Activated CD4-positive, CD25-positive, alpha-beta regulatory T cell (primary cell): ENCODE measurements around the gene AMDHD1.
"Not testable (repeated sequence)": the region's sequence is repeated elsewhere in the genome, so short reads cannot be mapped to it uniquely, and the experiment has no call there.

Experiments
- DNase-seq, 4 experiments: peaks; one replicate each; lab custom pipeline; 2025; lab: John Stamatoyannopoulos, UW

Gene AMDHD1

DNA sequence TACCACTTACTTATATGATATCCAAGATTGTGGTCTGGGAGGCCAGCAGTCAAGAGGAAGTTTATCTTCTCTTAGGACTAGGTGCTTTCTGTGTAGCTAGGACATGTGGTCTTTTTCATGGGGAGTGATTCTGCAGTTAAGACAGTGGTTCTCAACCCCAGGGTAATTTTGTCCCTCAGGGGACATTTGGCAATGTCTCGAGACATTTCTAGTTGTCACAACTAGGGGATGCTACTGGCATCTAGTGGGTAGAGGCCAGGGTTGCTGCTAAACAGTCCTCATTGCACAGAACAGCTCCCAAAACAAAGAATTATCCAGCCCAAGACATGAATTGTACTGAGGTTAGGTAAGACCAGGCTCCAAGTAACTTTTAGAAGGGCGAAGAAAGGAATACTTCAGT, 20.0 kb downstream of the AMDHD1 start:
- DNase-seq = no peak

DNA sequence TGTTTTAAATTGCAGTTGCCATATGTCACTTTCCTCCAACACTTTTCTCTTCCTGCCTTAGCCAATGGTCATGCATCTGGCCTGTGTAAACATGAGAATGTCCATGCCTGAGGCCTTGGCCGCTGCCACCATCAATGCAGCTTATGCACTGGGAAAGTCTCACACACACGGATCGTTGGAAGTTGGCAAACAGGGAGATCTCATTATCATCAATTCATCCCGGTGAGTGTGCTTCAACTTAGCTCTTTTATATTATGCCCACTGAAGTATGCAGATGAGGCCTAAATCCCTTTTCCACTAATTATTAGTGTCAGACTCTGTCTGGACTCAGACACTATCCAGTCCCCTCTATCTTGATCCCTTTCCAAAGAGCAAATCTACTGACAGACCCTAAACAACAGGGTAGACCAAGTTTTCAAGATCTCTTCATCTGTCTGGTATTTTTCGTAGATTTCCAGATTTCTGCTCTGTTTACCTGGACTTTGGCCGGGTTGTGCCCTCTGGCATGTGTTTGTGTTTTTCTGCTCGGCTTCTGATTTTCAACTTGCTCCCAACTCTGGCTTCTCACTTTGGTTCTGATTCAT, 23.2 kb downstream of the AMDHD1 start:
- no peak for DNase-seq

- no peak for DNase-seq
Observed at GRCh38 chr12:95967301-95967700, 24.2 kb downstream of the AMDHD1 start.

GRCh38 chr12:95969116-95969515, 26.0 kb downstream of the AMDHD1 start:
- DNase-seq = not testable (repeated sequence)

GRCh38 chr12:95970905-95971304, 27.8 kb downstream of the AMDHD1 start:
- DNase-seq = no peak

DNA sequence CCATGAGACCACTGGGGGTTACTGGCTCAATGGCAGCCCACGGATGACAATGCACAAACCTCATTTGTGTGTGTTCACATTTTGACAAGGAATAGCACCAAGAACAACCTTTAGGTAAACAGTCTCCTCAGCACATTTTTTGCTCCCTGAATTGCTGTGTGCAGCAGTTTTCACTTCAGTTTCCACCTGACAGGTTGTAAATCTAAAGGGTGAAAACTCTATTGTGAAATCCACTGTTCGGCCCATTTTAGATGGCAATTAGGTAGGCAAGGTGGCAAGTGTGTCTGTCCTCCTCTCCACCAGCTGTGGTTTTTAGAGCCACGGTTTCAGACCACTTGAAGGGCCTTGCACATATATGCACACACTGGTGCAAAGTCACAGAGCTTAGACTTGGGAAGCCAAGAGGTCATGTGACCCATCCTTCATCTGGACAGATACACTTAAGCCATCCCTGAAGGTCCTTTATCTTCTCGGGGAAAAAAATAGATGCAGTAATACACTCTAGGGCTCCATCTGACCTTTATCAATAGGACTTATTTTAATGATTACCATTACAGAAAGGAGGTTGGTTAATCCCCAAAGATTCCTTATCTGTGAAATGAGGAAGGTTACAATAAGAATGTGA, 29.8 kb downstream of the AMDHD1 start:
- DNase-seq = no peak

- no peak for DNase-seq
Observed at GRCh38 chr12:95974358-95974757, 31.2 kb downstream of the AMDHD1 start.

- no peak for DNase-seq
Observed at GRCh38 chr12:95975491-95975890, 32.4 kb downstream of the AMDHD1 start.

GRCh38 chr12:95976416-95976832, 33.3 kb downstream of the AMDHD1 start:
- no peak for DNase-seq

DNA sequence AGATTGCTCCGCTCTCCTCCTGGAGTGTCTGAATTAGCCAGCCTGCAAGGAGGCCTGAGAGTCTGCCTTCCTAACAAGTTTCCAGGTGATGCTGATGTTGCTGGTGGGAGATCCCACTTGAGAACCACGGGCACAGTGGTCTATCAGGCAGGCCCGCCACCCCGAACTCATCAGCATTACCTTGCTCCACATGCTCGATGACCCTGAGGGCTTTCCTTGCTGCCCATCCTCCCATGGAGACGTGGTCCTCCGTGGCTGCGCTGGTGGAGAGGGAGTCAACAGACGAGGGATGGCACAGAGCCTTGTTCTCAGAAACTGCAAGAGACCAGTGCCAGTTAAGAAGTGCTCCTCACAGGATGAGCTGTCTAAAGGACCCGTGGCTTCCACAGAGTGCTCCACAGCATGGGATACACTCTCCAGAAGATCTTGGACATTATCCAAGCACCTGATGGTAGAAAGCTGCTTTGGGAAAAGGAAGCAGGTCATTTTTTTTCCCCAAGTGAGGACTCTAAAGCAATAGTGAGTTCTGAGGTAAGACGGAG, 34.7 kb downstream of the AMDHD1 start:
- DNase-seq = no peak

- DNase-seq = no peak
Observed at GRCh38 chr12:95978351-95978750, 35.2 kb downstream of the AMDHD1 start.

- DNase-seq = no peak
Observed at GRCh38 chr12:95978774-95979173, 35.6 kb downstream of the AMDHD1 start.

DNA sequence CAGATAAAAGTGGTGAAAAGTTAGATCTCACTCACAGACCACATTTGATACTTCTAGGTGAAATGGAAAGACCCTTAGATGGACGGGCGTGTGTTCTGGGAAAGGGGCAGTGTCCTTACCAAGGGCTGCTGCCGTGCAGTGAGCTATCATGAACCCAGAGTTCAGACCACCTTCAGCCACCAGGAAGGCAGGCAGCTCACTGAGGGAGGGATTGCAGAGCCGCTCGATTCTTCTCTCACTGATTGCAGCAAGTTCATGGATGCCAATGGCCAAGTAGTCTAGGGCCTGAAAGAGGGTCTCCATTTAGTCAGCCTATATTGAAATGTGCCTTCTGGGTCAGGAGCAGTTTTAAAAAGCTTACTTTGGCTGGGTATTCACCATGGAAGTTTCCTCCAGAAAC, 37.3 kb downstream of the AMDHD1 start:
- DNase-seq = no peak

DNA sequence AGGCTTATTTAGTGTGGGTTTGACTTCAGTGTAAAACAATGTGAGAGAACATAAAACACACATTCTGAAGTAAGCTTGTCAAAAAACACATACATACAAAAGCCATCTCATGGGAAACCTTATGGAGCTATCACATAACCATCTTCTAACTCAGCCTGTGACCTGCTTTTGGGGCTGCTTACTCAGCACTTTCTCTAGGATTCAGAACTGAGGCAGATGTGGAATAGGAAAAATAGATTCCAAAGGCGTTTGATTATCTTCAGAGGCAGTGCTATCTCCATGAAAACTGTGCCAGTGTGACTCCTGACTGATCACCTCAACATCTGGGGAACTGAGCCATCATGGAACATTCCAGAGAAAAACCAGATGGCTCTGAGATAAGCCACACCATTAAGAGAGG, 39.5 kb downstream of the AMDHD1 start:
- DNase-seq = no peak

DNA sequence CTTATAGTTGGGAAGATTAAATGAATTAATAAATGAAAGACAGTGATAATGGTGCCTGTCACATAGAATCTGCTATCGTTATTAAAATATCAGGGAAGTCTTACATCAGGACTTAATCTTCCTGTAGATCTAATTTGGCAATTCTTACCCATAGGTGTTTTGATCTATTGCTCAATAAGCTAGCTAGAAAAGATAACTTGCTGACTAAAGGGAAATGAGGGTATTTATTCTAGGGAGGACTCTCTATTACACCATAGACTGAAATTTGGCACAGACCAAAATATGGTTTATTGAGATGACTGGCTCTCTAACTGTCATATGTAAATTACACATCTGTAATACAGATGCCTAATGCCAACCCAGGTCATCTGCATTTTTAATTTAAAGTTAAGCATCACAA, 41.6 kb downstream of the AMDHD1 start:
- no peak for DNase-seq

- no peak for DNase-seq
Observed at GRCh38 chr12:95986635-95987570, 43.8 kb downstream of the AMDHD1 start.

DNA sequence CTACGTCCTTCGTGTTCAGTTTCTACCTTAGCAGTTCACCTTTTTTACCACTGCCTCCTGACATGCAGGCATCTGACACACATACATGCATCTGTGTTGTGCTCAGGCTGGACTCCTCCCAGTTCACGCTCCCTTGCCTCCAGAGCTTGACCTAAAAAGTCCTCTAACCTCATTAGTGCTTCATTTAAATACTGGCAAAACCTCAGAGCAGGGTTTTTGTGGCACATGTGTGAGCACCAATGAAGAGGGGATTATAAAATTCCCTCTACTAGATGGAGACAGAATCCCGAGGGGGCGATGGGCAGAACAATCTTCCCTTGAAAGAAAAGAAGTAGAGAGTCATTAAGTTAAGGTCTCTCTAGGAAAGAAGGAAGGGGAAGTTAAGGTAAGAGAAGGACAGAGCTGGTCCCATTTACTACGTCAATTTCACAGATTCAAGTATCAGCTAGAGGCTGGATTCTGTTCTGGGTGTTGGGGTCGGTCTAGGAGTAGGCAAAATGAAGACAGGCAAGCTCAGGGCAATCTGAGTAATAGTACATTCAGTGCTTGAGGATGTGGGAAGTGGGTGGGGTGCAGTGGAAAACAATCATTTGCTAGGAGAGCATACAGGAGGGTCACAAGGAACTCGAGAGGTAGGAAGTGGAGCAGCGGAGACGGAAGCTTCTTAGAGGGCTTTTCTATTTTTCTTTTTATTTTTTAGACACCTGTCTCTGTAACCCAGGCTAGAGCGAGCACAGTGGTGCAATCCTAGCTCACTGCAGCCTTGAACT, 45.6 kb downstream of the AMDHD1 start:
- no peak for DNase-seq

GRCh38 chr12:95989504-95990123, 46.5 kb downstream of the AMDHD1 start:
- DNase-seq = no peak

GRCh38 chr12:95990136-95990535, 47.0 kb downstream of the AMDHD1 start:
- DNase-seq = no peak

DNA sequence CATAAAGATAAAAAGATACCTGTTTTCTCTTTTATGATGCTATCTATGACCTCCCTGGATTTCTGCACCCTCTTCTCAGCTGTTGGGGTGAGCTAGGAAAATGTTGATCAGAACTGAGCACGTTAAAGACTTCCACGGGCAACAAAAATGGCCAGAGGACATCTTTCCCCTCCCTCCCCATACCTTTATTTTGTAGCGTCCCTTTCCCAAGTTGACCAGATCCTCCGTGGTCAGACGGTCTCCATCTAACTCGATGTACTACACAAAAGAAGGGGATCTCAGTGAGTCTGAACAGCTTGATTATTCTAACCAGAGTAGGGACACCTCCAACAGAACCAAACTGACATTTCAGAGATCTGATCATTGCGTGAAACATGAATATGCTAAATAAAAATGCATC, 50.8 kb downstream of the AMDHD1 start:
- no peak for DNase-seq

GRCh38 chr12:95994476-95994875, 51.3 kb downstream of the AMDHD1 start:
- DNase-seq = no peak
